Transverse colon (tissue), 4 donors: ENCODE data around the gene ORC1. TPM values are rescaled to one million over a fixed set of nuclear protein-coding genes. Genes with fewer than 3 reads are reported as not detected.

Source experiments
- DNase-seq: peaks from one replicate; pipeline ENCODE4 v3.0.0-alpha.2; 2019
- H3K27ac ChIP-seq, 4 donors: fragments of 200-600 bp; sonication (generic); 2 replicates each; pipeline ENCODE4 v1.5.1; 2016 to 2018; ENCODE audit warnings: inconsistent platforms in 4 of 4
- H3K27me3 ChIP-seq: fragments of 200-600 bp; sonication (generic); 2 replicates; pipeline ENCODE4 v1.5.1; 2017; ENCODE audit warnings: inconsistent platforms
- H3K36me3 ChIP-seq, 4 donors: fragments of 200-600 bp; sonication (generic); 2 replicates each; pipeline ENCODE4 v1.5.1; 2017 to 2019; ENCODE audit warnings: inconsistent platforms in 4 of 4
- H3K4me1 ChIP-seq, 4 donors: fragments of 200-600 bp; sonication (generic); 2 replicates each; pipeline ENCODE4 v1.5.1; 2017 to 2020; ENCODE audit warnings: inconsistent platforms in 4 of 4
- H3K4me3 ChIP-seq, 4 donors: fragments of 200-600 bp; sonication (generic); 1 replicate in 1 of 4; 2 replicates in 3 of 4; pipeline versions ENCODE4 v1.5.1 to v1.6.1; 2017 to 2019; ENCODE audit warnings: inconsistent platforms in 4 of 4
- H3K9me3 ChIP-seq, 2 donors: fragments of 200-600 bp; sonication (generic); 2 replicates each; pipeline ENCODE4 v1.5.1; 2017 to 2019; ENCODE audit warnings: inconsistent platforms in 2 of 2
- CTCF ChIP-seq, 5 experiments: fragments of 200-600 bp in 3 of 5; fragments of 450-650 bp in 2 of 5; sonication (generic) in 3 of 5; IDR thresholded peaks; 1 replicate in 2 of 5; 2 replicates in 3 of 5; pipeline ENCODE4 v1.5.1; 2016 to 2017; ENCODE audit warnings: antibody characterized with exemption in 5 of 5, inconsistent platforms in 3 of 5, mild to moderate bottlenecking in 2 of 5, moderate library complexity in 1 of 5
- EP300 ChIP-seq: sonication (generic); formaldehyde crosslinking; IDR thresholded peaks from one replicate; pipeline ENCODE4 v1.6.1; 2017; ENCODE audit warnings: antibody characterized with exemption, low read depth
- POLR2A ChIP-seq: fragments of 450-650 bp; IDR thresholded peaks from one replicate; pipeline ENCODE4 v1.6.1; 2016; ENCODE audit warnings: antibody characterized with exemption, mild to moderate bottlenecking, moderate library complexity
- POLR2AphosphoS5 ChIP-seq, 3 donors: sonication (generic); formaldehyde crosslinking; IDR thresholded peaks; one replicate each; pipeline ENCODE4 v1.6.1; 2016; ENCODE audit warnings: antibody characterized with exemption in 3 of 3
- WGBS, 2 donors: methylation state at CpG; one replicate each; pipeline ENCODE4 v1.1.5; 2018; ENCODE audit warnings: low coverage in 1 of 2; 5-methylcytosine and 5-hydroxymethylcytosine counted together
- in situ Hi-C, 4 donors: fragments of 200-750 bp; cut with MboI; loops; one replicate each; pipeline versions ENCODE4 v1.15.0 to v1.15.1; 2017; ENCODE audit warnings: low sequenced_read_pairs in 3 of 4, low pct_ligation_motif_present in 1 of 4, low pct_unique_long_range_greater_than_20kb in 1 of 4
- intact Hi-C: fragments of 100-400 bp; cut with DNase I; formaldehyde crosslinking; loops from one replicate; pipeline ENCODE4 v1.15.1; 2023; ENCODE audit warnings: low total_unique reads
- total RNA-seq, 4 donors: library from RNA; depleted of rRNA; stranded (reverse); fragments of >200 nt; gene quantifications; one replicate each; pipeline ENCODE4 v1.1.0, GENCODE V29; 2016

Gene ORC1
- total RNA-seq, 4 donors from 2014 or later: 1.00 to 1.7 (median 1.6) TPM; not detected in 1

- Histone ChIP-seq H3K36me3 (peaks cover 0 to 2% (median 0%) of the 10 kb centered on the region in 4 donors), H3K27ac (no peak overlapping the region), H3K9me3 (no peaks in the 10 kb centered on the region), H3K27me3 (no peaks in the 10 kb centered on the region), H3K4me1 (no peaks in the 10 kb centered on the region), H3K4me3 (no peak overlapping the region)
- in situ Hi-C loops: no loop called here
- WGBS, 2 donors: 76 to 100% methylated on average over 1 to 2 of the region's 2 CpGs
- intact Hi-C loops: no loop called here
- no peak for TF ChIP-seq POLR2AphosphoS5 (IDR thresholded peaks at IDR 0.05)
- no peak for DNase-seq
These were observed 59.0 kb downstream of the ORC1 start for GRCh38 chr1:52345252-52345651.

- no peak for TF ChIP-seq POLR2A
- no peak for TF ChIP-seq POLR2AphosphoS5 (IDR thresholded peaks at IDR 0.05)
- no peak for TF ChIP-seq EP300
- no peak for TF ChIP-seq CTCF (IDR thresholded peaks at IDR 0.05)
- Histone ChIP-seq H3K27ac (no peak overlapping the region), H3K4me1 (no peaks in the 10 kb centered on the region), H3K36me3 (no peaks in the 10 kb centered on the region), H3K4me3 (no peak overlapping the region), H3K27me3 (no peaks in the 10 kb centered on the region), H3K9me3 (no peaks in the 10 kb centered on the region)
- in situ Hi-C loops (no loop called here), intact Hi-C loops (no loop called here)
- WGBS, 2 donors: 82 to 100% methylated on average over 1 to 3 of the region's 3 CpGs
- DNase-seq: no peak
These were observed 60.2 kb downstream of the ORC1 start for GRCh38 chr1:52343979-52344378.

- TF ChIP-seq POLR2AphosphoS5 (IDR thresholded peaks at IDR 0.05) (no peak), CTCF (IDR thresholded peaks at IDR 0.05) (no peak), EP300 (no peak), POLR2A (no peak)
- 79 to 94% methylated on average over 5 to 6 of the region's 7 CpGs for WGBS, 2 donors
- H3K27me3 ChIP-seq: no peaks in the 10 kb centered on the region
- H3K9me3 ChIP-seq: no peaks in the 10 kb centered on the region
- in situ Hi-C loops (no loop called here), intact Hi-C loops (no loop called here)
- H3K36me3 ChIP-seq: no peaks in the 10 kb centered on the region
- H3K4me3 ChIP-seq: no peak overlapping the region
- H3K27ac ChIP-seq: no peak overlapping the region
- DNase-seq: no peak
- H3K4me1 ChIP-seq: no peaks in the 10 kb centered on the region
These were observed 62.5 kb downstream of the ORC1 start for GRCh38 chr1:52341655-52342260.

GRCh38 chr1:52337439-52337838 lies 66.8 kb downstream of the ORC1 start:
- H3K36me3 ChIP-seq: no peaks in the 10 kb centered on the region
- H3K4me1 ChIP-seq: no peaks in the 10 kb centered on the region

More at GRCh38 chr1:52337439-52337838, 66.8 kb downstream of the ORC1 start:
- TF ChIP-seq CTCF (IDR thresholded peaks at IDR 0.05) (no peak), EP300 (no peak), POLR2A (no peak), POLR2AphosphoS5 (IDR thresholded peaks at IDR 0.05) (no peak)
- Histone ChIP-seq H3K27ac (no peak overlapping the region), H3K27me3 (no peaks in the 10 kb centered on the region), H3K9me3 (no peaks in the 10 kb centered on the region), H3K4me3 (no peak overlapping the region)
- no peak for DNase-seq
- intact Hi-C loops: no loop called here
- in situ Hi-C loops: no loop called here
- 78% methylated on average over 2 of the region's 2 CpGs; no CpG with 5 or more reads in 1 of the 2 donors for WGBS, 2 donors
